ENCODE results near the gene CCDC40. TPM values are rescaled to one million over a fixed set of nuclear protein-coding genes. Genes with fewer than 3 reads are reported as not detected.
A peak's percentile ranks its signal among the peaks of the same experiment; 100 is the strongest.

The CCDC40 gene
- total and polyA plus RNA-seq, 2 of the 13 experiments (the other 11 are each of a cell fraction or from before 2014, with no cell fraction given): 4.1 to 5.5 TPM

- TF ChIP-seq ZBTB44 (CRISPR knock-in tag; IDR thresholded peaks at IDR 0.05): no peak
- 0 out of 2 replicates have a peak, but pooled peaks have one; percentile 38 for TF ChIP-seq ZNF276 (CRISPR knock-in tag; IDR thresholded peaks at IDR 0.05; ENCODE audit: low read depth)
- TF ChIP-seq ZNF292 (CRISPR knock-in tag; IDR thresholded peaks at IDR 0.05; ENCODE audit: borderline replicate concordance, low read depth): no peak; the same call in 1 of the 2 replicates
- peak; percentile 85; the same call in 1 of the 2 replicates for TF ChIP-seq ZFP91 (CRISPR knock-in tag; IDR thresholded peaks at IDR 0.05; ENCODE audit: borderline replicate concordance)
- no peak for TF ChIP-seq KLF12 (CRISPR knock-in tag; IDR thresholded peaks at IDR 0.05; ENCODE audit: borderline replicate concordance)
- peak; percentile 23; the same call in 1 of the 2 replicates for TF ChIP-seq ZNF768 (CRISPR knock-in tag; IDR thresholded peaks at IDR 0.05)
- TF ChIP-seq IRF2 (CRISPR knock-in tag; IDR thresholded peaks at IDR 0.05): 0 out of 2 replicates have a peak, but pooled peaks have one; percentile 51
- TF ChIP-seq TAF15 (IDR thresholded peaks at IDR 0.05; ENCODE audit: low read depth, low read length, poor library complexity, severe bottlenecking): no peak
- peak; percentile 27; the same call in 1 of the 2 replicates for TF ChIP-seq ZGPAT (CRISPR knock-in tag; IDR thresholded peaks at IDR 0.05)
- peak; percentile 86; the same call in 1 of the 2 replicates for TF ChIP-seq NFKB2 (CRISPR knock-in tag; IDR thresholded peaks at IDR 0.05; ENCODE audit: borderline replicate concordance)
- peak; percentile 58; the same call in 1 of the 2 replicates for TF ChIP-seq YEATS4 (CRISPR knock-in tag; IDR thresholded peaks at IDR 0.05; ENCODE audit: borderline replicate concordance)
- peak; percentile 56; the same call in 1 of the 2 replicates for TF ChIP-seq SMAD1 (CRISPR knock-in tag; IDR thresholded peaks at IDR 0.05; ENCODE audit: borderline replicate concordance, low read depth)
- 0 out of 2 replicates have a peak, but pooled peaks have one; percentile 47 for TF ChIP-seq ZNF766 (CRISPR knock-in tag; IDR thresholded peaks at IDR 0.05; ENCODE audit: borderline replicate concordance)
- peak; percentile 10; the same call in 1 of the 2 replicates for TF ChIP-seq ZNF12 (CRISPR knock-in tag; IDR thresholded peaks at IDR 0.05)
- peak; percentile 24; the same call in 1 of the 2 replicates for TF ChIP-seq PAXIP1 (CRISPR knock-in tag; conservative IDR thresholded peaks at IDR 0.05)
These were observed 34.8 kb downstream of the CCDC40 start (continued) for GRCh38 chr17:80071116-80071841.
